ENCODE measurements around the gene TMEM240.

Gene TMEM240

DNA sequence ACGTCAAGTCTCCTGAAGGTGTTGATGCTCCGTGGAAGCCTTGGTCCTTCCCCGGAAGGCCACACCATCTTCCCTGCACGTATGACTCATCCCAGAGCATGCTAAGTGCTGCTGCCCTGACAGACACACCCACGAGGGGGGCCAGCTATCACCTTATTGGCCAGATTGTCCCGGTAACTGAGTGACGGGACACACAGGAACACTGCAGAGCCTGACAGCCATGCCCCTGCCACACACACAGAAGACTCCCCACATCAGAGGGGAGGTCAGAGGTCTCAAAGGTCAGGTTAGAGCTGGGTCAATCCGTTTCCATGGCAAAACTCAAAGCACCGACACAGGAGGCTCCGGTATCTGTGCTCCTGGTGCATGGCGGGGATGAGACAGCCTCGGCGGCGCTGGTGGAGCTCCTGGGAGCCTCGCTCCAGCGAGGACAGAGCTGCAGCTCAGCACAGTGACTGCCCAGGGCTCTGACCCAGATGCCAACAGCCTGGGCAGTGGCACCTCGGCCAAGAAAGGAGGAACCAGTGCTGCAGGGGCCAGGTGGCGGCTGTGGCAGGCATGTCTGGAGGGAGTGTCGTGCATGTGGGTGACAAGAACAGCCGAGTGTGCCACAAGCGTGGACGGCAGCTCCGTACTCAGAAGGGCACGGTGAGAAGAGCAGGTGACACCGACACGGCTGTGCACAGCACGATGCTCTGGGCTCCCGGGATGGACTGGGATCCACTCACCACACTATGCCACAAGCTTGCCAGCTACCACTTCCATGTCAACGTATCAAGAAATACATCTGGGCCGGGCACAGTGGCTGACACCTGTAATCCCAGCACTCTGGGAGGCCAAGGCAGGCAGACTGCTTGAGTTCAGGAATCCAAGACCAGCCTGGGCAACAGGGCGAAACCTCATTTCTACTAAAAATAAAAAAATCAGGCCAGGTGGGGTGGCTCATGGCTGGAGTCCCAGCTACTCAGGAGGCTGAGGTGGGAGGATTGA, 14.8 kb upstream of the TMEM240 start:
- TF ChIP-seq, protein P1, sequence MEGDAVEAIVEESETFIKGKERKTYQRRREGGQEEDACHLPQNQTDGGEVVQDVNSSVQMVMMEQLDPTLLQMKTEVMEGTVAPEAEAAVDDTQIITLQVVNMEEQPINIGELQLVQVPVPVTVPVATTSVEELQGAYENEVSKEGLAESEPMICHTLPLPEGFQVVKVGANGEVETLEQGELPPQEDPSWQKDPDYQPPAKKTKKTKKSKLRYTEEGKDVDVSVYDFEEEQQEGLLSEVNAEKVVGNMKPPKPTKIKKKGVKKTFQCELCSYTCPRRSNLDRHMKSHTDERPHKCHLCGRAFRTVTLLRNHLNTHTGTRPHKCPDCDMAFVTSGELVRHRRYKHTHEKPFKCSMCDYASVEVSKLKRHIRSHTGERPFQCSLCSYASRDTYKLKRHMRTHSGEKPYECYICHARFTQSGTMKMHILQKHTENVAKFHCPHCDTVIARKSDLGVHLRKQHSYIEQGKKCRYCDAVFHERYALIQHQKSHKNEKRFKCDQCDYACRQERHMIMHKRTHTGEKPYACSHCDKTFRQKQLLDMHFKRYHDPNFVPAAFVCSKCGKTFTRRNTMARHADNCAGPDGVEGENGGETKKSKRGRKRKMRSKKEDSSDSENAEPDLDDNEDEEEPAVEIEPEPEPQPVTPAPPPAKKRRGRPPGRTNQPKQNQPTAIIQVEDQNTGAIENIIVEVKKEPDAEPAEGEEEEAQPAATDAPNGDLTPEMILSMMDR (IDR thresholded peaks at IDR 0.05; ENCODE audit: low read depth, low read length), result no peak
- DNase-seq (ENCODE audit: extremely low read depth, low read depth), result no peak

DNA sequence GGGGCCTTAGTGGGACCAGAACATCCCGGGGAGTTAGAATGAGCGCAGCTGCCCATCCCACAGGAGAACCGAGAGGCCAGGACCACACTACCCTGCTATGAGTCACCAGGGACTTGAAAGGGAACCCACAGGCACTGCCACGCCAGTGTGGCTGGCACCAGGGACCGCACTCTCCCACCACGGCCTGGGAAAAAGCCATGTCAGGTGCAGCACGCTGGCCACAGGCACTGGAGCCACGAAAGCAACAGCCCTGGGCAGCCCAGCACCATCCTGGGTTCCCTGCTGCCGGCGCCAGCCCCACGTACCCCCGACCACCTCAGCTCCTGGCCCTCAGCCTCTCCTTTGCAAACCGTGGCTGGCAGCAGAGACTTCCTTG, 14.1 kb upstream of the TMEM240 start:
- TF ChIP-seq, protein P1 (IDR thresholded peaks at IDR 0.05; ENCODE audit: low read depth, low read length), result no peak
- DNase-seq (ENCODE audit: extremely low read depth, low read depth), result no peak

DNA sequence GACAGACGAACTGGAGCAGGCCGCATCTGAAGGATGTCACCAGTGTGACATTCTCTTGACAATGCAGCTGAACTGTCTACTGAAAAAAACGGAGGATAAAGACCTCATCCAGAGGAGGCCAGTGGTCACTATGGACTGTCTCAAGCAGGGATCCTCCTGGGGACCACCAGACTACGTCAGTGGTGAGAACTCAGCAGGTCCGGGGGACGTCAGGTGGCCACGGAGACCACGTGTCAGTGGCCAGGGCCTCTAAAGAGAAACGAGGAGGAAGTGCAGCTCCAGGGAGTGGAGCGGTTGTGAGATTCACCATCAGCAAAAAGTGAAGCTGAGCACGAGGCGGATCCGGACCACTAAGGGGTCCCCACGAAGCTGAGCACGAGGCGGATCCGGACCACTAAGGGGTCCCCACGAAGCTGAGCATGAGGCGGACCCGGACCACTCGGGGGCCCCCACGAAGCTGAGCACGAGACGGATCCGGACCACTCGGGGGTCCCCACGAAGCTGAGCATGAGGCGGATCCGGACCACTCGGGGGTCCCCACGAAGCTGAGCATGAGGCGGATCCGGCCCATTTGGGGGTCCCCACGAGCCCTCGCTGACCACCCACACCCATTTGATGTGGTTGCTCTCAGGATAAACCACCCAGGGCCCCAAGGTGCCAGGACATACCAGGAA, 13.5 kb upstream of the TMEM240 start:
- DNase-seq (ENCODE audit: extremely low read depth, low read depth), result no peak
- TF ChIP-seq, protein P1 (IDR thresholded peaks at IDR 0.05; ENCODE audit: low read depth, low read length), result no peak

DNA sequence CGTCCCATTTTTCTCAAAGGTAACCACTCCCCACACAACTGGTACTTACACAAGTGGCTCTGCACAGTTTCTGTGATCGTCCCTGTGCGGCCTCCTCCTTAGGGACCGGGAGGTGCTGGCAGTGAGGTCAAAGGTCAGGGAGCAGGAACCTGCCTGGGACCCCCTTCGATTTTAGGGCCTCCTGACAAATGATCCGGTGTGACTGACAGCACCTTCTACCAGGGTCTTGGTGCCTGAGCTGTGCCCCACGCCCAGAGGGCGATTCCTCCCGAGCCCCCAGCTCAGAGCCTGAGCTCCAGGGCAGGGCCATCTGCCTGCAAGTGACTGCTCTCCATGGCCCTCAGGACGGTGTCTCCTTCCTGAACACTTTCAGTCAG, 11.8 kb upstream of the TMEM240 start:
- TF ChIP-seq, protein P1 (IDR thresholded peaks at IDR 0.05; ENCODE audit: low read depth, low read length), result no peak
- DNase-seq (ENCODE audit: extremely low read depth, low read depth), result no peak

DNA sequence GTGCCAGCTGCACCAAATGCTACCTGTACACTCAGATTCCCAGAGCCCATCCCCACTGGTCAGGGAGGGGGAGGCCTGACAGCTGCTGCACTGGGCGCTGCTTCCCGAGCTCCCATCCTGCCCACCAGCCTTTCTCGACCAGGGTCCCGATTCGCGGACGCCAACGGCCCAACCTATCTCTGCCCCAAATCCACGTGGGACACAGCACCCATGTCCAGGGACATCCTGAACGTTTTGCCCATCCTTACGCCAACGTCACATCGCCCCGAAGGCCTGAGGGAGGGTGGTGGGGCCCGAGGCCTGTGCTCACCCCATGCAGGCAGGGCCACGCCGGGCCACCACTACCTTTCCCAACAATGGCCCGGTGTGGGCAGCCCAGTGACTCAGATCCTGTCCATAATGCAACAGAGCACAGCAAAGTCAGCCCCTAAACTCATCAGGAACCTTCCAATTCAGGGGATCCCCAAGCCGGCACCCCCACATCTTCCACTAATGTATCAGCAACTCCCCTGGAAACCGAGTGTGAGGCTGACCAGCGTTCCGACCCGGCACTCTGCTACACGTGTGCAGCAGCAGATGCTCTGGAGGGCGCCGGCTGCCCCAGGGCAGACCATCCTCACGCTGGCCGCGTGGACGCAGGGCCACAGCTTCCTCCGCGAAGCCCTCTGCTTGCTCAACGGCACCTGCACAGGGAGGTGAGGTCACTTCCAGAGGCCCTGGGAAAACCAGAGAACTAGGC, 11.3 kb upstream of the TMEM240 start:
- DNase-seq (ENCODE audit: extremely low read depth, low read depth), result no peak
- TF ChIP-seq, protein P1 (IDR thresholded peaks at IDR 0.05; ENCODE audit: low read depth, low read length), result no peak

DNA sequence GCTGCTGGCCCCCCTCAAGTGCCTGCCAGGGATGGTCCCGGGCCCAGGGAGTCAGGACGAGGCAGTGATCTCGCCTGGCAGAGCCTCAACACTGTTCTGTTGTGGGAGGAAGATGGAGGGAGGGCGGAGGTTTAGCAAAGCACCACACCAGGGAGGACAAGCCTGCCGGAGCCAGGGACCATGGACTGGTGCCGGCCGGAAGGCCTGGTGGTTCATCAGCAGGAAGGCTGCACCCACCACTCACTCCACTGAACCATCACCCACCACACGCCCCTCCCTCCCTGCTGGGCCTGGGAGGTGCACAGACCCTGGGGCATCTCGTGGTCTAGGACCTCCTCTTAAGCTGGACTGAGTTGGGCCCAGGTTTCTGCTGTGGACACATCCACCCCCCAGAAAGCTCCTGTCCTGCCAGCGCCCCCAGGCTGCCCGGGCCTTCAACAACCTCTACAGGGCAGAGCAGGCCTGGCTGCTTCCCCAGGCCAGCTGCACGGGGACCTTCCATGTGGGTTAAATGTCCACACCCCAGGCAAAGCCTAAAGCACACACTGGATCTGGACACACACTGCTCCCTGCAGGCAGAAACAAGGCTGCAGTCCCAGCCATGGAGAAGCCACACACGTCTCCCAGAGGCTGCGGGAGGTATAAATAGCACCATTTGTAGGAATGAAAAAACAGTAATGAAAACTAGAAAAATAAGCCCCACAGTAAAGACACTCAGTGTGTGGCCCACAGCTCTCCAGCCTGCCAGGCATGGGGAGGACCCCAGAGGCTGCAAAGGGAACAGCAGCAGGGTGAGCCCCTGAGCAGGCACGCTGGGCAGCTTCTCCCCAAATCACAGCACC, 10.4 kb upstream of the TMEM240 start:
- no peak for DNase-seq (ENCODE audit: extremely low read depth, low read depth)

More for the DNA sequence above, 10.4 kb upstream of the TMEM240 start:
- TF ChIP-seq, protein P1 (IDR thresholded peaks at IDR 0.05; ENCODE audit: low read depth, low read length), result peak; percentile 45

Data from AG09319 (cell line).